HFFc6 (cell line): Measurements from ENCODE around the gene SLC28A3. TPM values are rescaled to one million over a fixed set of nuclear protein-coding genes. Genes with fewer than 3 reads are reported as not detected.

Source experiments
- DNase-seq: peaks from one replicate; pipeline ENCODE4 v3.0.0-alpha.2; 2018
- H3K27ac Mint-ChIP-seq: 2 replicates; pipeline ENCODE4 v1.8.0; 2020; ENCODE audit warnings: mild to moderate bottlenecking, mixed read lengths
- H3K27me3 Mint-ChIP-seq: 2 replicates; pipeline ENCODE4 v1.8.0; 2021; ENCODE audit warnings: mild to moderate bottlenecking, moderate library complexity, mixed read lengths; ENCODE audit not compliant: insufficient read depth
- H3K36me3 Mint-ChIP-seq: 2 replicates; pipeline ENCODE4 v1.8.0; 2021; ENCODE audit warnings: low read depth, mixed read lengths
- H3K4me1 Mint-ChIP-seq: 2 replicates; pipeline ENCODE4 v1.8.0; 2020; ENCODE audit warnings: low read depth, mixed read lengths
- H3K4me3 Mint-ChIP-seq: 2 replicates; pipeline ENCODE4 v1.8.0; 2020; ENCODE audit warnings: mild to moderate bottlenecking, moderate library complexity, mixed read lengths
- H3K9me3 Mint-ChIP-seq: 2 replicates; pipeline ENCODE4 v1.8.0; 2020; ENCODE audit warnings: mild to moderate bottlenecking, mixed read lengths
- CTCF ChIP-seq: fragments of 200-600 bp; sonication (generic); IDR thresholded peaks from 2 replicates; pipeline ENCODE4 v1.5.0; 2021; ENCODE audit warnings: antibody characterized with exemption, mild to moderate bottlenecking
- total RNA-seq, 6 experiments: library from RNA; stranded (reverse); fragmentation: NEBNext Ultra II Directional; extraction: Animal tissue kit (Norgen Biotek cat#: 25700); gene quantifications; 2 replicates in 1 of 6; 3 replicates in 5 of 6; pipeline ENCODE4 v1.2.3, GENCODE V29; 2021

SLC28A3 gene
- total RNA-seq, 6 experiments from 2014 or later, result 0.43 to 0.64 (median 0.54) TPM

- Mint-ChIP-seq H3K27ac (no peak overlapping the region), H3K36me3 (no peaks in the 10 kb centered on the region)
Measured at GRCh38 chr9:84254972-84255371, 85.6 kb downstream of the SLC28A3 start.

GRCh38 chr9:84251921-84252320, 88.6 kb downstream of the SLC28A3 start:
- DNase-seq, result no peak
- Mint-ChIP-seq H3K9me3 (peaks cover 5% of the 10 kb centered on the region; the same call in 1 of the 2 replicates), H3K36me3 (no peaks in the 10 kb centered on the region), H3K27ac (no peak overlapping the region), H3K27me3 (peaks cover 13% of the 10 kb centered on the region), H3K4me1 (no peaks in the 10 kb centered on the region), H3K4me3 (no peak overlapping the region)
- TF ChIP-seq CTCF, result no peak

More at GRCh38 chr9:84254972-84255371, 85.6 kb downstream of the SLC28A3 start:
- Mint-ChIP-seq H3K27me3 (peaks cover 17% of the 10 kb centered on the region), H3K9me3 (no peaks in the 10 kb centered on the region), H3K4me3 (no peak overlapping the region), H3K4me1 (no peaks in the 10 kb centered on the region; the same call in 1 of the 2 replicates)
- DNase-seq, result no peak
- no peak for TF ChIP-seq CTCF

GRCh38 chr9:84241817-84242373, 98.7 kb downstream of the SLC28A3 start:
- peaks cover 5% of the 10 kb centered on the region; the same call in 1 of the 2 replicates for H3K4me1 Mint-ChIP-seq
- H3K36me3 Mint-ChIP-seq, result peaks cover 5% of the 10 kb centered on the region; the same call in 1 of the 2 replicates
- peaks cover under 1% of the 10 kb centered on the region for H3K27me3 Mint-ChIP-seq
- no peak overlapping the region for H3K27ac Mint-ChIP-seq
- no peak overlapping the region for H3K4me3 Mint-ChIP-seq
- H3K9me3 Mint-ChIP-seq, result peaks cover 3% of the 10 kb centered on the region; the same call in 1 of the 2 replicates
- no peak for DNase-seq
- TF ChIP-seq CTCF, result no peak

- Mint-ChIP-seq H3K27me3 (peaks cover 2% of the 10 kb centered on the region), H3K27ac (no peak overlapping the region), H3K36me3 (peaks cover 5% of the 10 kb centered on the region; the same call in 1 of the 2 replicates), H3K9me3 (peaks cover 3% of the 10 kb centered on the region; the same call in 1 of the 2 replicates), H3K4me1 (peaks cover 5% of the 10 kb centered on the region; the same call in 1 of the 2 replicates), H3K4me3 (no peak overlapping the region)
- no peak for TF ChIP-seq CTCF
- no peak for DNase-seq
Measured at GRCh38 chr9:84239343-84239742, 101.2 kb downstream of the SLC28A3 start.

- Mint-ChIP-seq H3K9me3 (peaks cover 3% of the 10 kb centered on the region; the same call in 1 of the 2 replicates), H3K4me1 (peaks cover 5% of the 10 kb centered on the region; the same call in 1 of the 2 replicates), H3K27ac (peak overlapping the region; percentile 12; the same call in 1 of the 2 replicates), H3K4me3 (no peak overlapping the region), H3K27me3 (peaks cover 2% of the 10 kb centered on the region), H3K36me3 (peaks cover 5% of the 10 kb centered on the region; the same call in 1 of the 2 replicates)
- DNase-seq, result no peak
- TF ChIP-seq CTCF, result peak; percentile 59
Measured at GRCh38 chr9:84238652-84239051, 101.9 kb downstream of the SLC28A3 start.
